NCI-H2081 (cell line): Measurements from ENCODE around the gene MINDY3.
"Not testable (repeated sequence)": the region's sequence is repeated elsewhere in the genome, so short reads cannot be mapped to it uniquely, and the experiment has no call there.

Source experiments
- DNase-seq, 2 experiments: peaks; one replicate each; lab custom pipeline; 2025; lab: John Stamatoyannopoulos, UW

Gene MINDY3

GRCh38 chr10:15780353-15781135 lies 79.8 kb downstream of the MINDY3 start:
- no peak for DNase-seq

GRCh38 chr10:15775513-15775912 lies 84.8 kb downstream of the MINDY3 start:
- no peak for DNase-seq

GRCh38 chr10:15774534-15774933 lies 85.8 kb downstream of the MINDY3 start:
- not testable (repeated sequence) for DNase-seq

GRCh38 chr10:15764892-15765454 lies 95.3 kb downstream of the MINDY3 start:
- no peak for DNase-seq

- no peak for DNase-seq
Observed at GRCh38 chr10:15763006-15763405, 97.3 kb downstream of the MINDY3 start.

GRCh38 chr10:15762239-15762638 lies 98.1 kb downstream of the MINDY3 start:
- DNase-seq = not testable (repeated sequence)

- not testable (repeated sequence) for DNase-seq
Observed at GRCh38 chr10:15761224-15761623, 99.1 kb downstream of the MINDY3 start.

- no peak for DNase-seq
Observed at GRCh38 chr10:15760681-15761080, 99.6 kb downstream of the MINDY3 start.

GRCh38 chr10:15759265-15759664 lies 101.0 kb downstream of the MINDY3 start:
- DNase-seq = no peak

GRCh38 chr10:15758618-15759017 lies 101.7 kb downstream of the MINDY3 start:
- no peak for DNase-seq

GRCh38 chr10:15754937-15755336 lies 105.4 kb downstream of the MINDY3 start:
- DNase-seq = no peak

- DNase-seq = no peak
Observed at GRCh38 chr10:15751046-15751445, 109.3 kb downstream of the MINDY3 start.

- no peak for DNase-seq
Observed at GRCh38 chr10:15748126-15748525, 112.2 kb downstream of the MINDY3 start.

GRCh38 chr10:15747632-15748031 lies 112.7 kb downstream of the MINDY3 start:
- DNase-seq = no peak

- DNase-seq = no peak
Observed at GRCh38 chr10:15745751-15746150, 114.6 kb downstream of the MINDY3 start.

- peak; percentile 4 to 19 for DNase-seq
Observed at GRCh38 chr10:15744217-15744865, 116.0 kb downstream of the MINDY3 start.

- DNase-seq = no peak
Observed at GRCh38 chr10:15743443-15743842, 116.9 kb downstream of the MINDY3 start.

GRCh38 chr10:15742836-15743235 lies 117.5 kb downstream of the MINDY3 start:
- no peak for DNase-seq

GRCh38 chr10:15742102-15742501 lies 118.2 kb downstream of the MINDY3 start:
- no peak for DNase-seq

- DNase-seq = no peak
Observed at GRCh38 chr10:15741581-15741980, 118.7 kb downstream of the MINDY3 start.

GRCh38 chr10:15740261-15740660 lies 120.0 kb downstream of the MINDY3 start:
- DNase-seq = no peak

GRCh38 chr10:15739254-15739970 lies 120.9 kb downstream of the MINDY3 start:
- no peak for DNase-seq
